Ovary (tissue), 3 donors: Measurements from ENCODE around the gene CCBE1.

Experiments
- EP300 ChIP-seq: sonication (generic); formaldehyde crosslinking; IDR thresholded peaks from one replicate; pipeline ENCODE4 v1.6.1; 2017; ENCODE audit warnings: antibody characterized with exemption
- TF ChIP-seq, protein P1 (sequence below), 3 donors: fragments of 450-650 bp in 2 of 3; fragments of 200-600 bp in 1 of 3; IDR thresholded peaks; one replicate each; pipeline versions ENCODE4 v1.5.1 to v1.8.0; 2016 to 2022; ENCODE audit warnings: antibody characterized with exemption in 3 of 3, mild to moderate bottlenecking in 1 of 3
- donor health status: DM: no; HTN: no; CAD: no.

GRCh38 chr18:59661891-59662701 lies 35.1 kb downstream of the CCBE1 start:
- TF ChIP-seq, protein P1, sequence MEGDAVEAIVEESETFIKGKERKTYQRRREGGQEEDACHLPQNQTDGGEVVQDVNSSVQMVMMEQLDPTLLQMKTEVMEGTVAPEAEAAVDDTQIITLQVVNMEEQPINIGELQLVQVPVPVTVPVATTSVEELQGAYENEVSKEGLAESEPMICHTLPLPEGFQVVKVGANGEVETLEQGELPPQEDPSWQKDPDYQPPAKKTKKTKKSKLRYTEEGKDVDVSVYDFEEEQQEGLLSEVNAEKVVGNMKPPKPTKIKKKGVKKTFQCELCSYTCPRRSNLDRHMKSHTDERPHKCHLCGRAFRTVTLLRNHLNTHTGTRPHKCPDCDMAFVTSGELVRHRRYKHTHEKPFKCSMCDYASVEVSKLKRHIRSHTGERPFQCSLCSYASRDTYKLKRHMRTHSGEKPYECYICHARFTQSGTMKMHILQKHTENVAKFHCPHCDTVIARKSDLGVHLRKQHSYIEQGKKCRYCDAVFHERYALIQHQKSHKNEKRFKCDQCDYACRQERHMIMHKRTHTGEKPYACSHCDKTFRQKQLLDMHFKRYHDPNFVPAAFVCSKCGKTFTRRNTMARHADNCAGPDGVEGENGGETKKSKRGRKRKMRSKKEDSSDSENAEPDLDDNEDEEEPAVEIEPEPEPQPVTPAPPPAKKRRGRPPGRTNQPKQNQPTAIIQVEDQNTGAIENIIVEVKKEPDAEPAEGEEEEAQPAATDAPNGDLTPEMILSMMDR (IDR thresholded peaks at IDR 0.05): no peak
- no peak for TF ChIP-seq EP300
